OCI-M2 (cell line): Measurements from ENCODE around the gene GTF2H3.
"Not testable (repeated sequence)": the region's sequence is repeated elsewhere in the genome, so short reads cannot be mapped to it uniquely, and the experiment has no call there.

Source experiments
- DNase-seq: peaks from one replicate; lab custom pipeline; 2025; ENCODE audit not compliant: unreplicated experiment; lab: John Stamatoyannopoulos, UW

Gene GTF2H3

DNA sequence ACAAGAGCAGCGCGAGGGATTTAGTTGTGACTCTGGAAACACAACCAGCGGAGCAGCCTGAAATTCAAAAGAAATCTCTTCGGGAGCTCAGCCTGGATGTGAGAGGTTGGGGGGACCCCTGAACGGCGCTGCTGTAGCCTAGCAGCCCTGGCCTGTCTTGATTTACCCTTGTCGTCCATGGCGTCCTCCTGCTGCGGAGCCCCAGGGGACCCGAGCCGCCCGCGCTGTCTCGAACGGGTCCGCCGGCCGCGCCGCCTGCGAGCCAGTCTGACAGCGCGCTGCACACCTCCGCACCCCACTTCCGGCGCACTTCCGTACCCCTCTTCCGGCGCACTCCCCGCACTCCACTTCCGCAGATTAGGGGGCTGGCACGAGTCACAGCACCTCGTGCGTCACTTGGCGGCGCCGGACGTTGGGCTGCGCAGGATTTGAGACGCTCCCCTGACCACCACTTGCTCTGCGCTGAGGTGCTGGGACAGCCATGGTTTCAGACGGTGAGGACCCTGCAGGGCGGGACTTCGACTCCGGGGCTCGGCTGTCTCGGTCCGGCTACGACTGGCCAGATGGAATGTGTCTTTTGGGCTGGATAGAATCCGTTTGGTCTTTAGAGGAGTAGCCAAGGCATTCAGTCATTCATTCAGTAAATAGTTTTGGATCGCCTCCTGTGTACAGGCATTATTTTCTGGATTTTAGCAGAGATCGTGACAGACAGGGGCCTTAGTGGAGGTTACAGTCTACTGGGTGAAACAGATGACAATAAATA is at the start of gene GTF2H3, which contains the start of gene EIF2B1:
GTF2H3 (plus strand) TSS at position 451 of the 763 bp plus-strand sequence; CDS start at position 482, 31 bp downstream.
EIF2B1 (minus strand) TSS at position 308 of the 763 bp plus-strand sequence; CDS start at position 179, 129 bp downstream.
- peak; percentile 70 for DNase-seq

DNA sequence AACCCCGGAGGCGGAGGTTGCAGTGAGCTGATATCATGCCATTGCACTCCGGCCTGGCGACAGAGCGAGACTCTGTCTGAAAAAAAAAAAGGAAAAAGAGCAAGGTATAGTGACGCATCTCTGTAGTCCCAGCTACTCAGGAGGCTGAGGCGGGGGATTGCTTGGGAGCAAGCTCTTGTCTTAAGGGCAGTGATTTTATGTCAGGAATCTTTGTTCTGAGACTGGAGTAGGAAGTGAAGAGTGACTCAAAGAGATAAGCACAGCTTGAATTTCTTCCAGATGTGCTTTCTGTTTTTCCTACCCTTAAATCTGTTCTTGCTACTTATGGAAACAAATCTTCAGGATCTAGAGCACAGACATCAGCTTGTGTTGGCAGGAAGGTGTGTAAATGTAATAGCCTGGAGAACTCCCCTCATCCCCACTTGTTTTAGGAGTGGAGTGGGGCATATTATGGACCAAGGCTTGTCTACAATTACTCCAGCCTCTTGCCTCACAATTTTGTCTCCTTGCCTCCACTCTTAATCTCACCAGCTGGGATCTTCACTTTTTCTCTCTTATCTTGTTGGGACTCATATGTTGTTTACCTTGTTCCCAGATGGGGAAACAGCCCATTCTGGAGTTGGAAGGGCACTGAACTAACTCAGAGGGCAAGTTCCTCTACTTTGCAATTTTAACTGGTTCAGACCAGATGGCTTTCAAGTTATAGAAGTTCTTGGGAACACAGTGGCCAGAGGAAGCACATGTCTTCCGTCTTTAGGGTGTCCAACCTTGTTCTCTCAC is 41.7 kb upstream of the GTF2H3 start:
- DNase-seq, result no peak

DNA sequence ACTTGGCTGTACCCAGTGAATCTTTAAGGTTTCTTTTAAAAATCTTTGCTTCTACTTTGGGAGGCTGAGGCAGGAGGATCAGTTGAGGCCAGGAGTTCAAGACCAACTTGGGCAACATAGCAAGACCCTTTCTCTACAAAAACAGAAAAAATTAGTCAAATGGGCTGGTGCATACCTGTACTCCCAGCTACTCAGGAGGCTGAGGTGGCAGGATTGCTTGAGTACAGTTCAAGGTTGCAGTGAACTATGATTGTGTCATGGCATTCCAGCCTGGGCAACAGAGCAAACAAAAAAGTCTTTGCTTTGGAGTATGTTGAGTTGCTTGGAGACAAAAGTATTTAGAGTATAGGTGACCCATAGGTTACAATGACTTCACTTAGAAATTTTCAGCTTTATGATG is 37.9 kb upstream of the GTF2H3 start:
- DNase-seq, result no peak

DNA sequence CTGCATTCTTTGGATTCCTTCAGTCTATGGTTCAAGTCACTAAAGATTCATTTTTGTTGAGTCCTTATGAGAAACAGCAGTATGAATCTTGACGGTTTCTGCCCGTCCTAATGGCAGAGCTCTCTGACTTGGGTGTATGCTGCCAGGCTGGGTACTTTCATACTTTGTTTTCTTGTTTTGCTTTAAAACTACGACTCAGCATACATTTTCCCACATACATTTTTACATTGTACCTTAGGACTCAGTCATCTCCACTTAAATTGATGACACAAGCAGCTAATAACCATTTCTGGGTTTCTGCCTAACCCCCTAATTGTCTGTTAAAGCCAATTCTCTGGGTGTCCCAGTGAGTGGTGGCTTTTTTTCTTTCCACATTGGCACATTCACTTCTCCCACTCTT is 36.5 kb upstream of the GTF2H3 start:
- DNase-seq, result no peak

DNA sequence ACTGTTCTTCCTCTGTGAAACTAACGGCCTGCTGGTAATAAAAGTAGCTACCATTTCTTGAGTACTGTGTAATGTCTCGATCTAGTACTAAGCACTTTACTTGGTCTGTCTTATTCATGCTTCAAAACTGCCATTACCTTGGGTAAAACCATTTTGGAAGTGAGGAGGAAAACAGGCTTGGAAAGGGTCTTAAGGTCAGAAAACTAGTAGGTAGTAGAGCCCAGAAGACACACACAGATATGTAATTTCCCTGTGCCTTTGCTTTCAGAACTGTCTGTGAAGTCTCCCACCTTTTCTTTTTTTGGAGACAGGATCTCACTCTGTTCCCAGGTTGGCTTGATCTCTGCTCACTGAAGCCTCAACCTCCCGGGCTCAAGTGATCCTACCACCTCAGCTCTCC is 35.1 kb upstream of the GTF2H3 start:
- no peak for DNase-seq

DNA sequence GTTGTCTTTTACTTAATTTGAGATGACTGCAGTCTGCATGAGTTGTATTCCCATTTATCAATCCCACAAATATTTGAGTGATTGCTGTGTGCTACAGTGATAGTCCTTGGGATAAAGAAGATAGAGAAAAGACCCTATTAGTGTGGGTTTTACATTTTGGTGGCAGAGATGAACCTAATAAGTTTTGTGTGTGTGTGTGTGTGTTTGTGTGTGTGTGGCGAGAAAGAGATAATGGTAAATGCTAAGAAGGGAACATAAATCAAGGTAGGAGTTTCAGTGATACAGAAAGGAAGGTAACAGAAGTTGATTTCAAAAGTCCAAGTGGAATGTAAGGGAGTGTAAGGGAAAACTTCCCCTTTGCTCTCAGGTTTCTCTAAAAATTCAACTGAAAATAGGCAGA is 34.3 kb upstream of the GTF2H3 start:
- no peak for DNase-seq

DNA sequence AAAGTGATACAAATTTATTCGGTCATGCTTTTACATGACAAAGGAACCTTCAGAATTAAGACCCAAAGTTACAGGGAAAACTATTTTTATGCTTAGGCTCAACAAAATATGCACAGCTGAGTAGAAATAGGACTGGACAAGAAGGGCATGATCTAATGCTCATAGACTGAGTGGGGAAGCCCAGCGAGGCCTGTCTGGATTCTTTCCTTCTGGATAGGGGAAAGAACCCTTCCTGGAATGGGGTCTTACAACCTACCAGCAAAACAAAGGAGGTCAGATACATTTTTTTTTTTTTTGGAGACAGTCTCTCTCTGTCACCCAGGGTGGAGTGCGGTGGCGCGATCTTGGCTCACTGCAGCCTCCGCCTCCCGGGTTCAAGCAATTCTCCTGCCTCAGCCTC is 33.9 kb upstream of the GTF2H3 start:
- no peak for DNase-seq

DNA sequence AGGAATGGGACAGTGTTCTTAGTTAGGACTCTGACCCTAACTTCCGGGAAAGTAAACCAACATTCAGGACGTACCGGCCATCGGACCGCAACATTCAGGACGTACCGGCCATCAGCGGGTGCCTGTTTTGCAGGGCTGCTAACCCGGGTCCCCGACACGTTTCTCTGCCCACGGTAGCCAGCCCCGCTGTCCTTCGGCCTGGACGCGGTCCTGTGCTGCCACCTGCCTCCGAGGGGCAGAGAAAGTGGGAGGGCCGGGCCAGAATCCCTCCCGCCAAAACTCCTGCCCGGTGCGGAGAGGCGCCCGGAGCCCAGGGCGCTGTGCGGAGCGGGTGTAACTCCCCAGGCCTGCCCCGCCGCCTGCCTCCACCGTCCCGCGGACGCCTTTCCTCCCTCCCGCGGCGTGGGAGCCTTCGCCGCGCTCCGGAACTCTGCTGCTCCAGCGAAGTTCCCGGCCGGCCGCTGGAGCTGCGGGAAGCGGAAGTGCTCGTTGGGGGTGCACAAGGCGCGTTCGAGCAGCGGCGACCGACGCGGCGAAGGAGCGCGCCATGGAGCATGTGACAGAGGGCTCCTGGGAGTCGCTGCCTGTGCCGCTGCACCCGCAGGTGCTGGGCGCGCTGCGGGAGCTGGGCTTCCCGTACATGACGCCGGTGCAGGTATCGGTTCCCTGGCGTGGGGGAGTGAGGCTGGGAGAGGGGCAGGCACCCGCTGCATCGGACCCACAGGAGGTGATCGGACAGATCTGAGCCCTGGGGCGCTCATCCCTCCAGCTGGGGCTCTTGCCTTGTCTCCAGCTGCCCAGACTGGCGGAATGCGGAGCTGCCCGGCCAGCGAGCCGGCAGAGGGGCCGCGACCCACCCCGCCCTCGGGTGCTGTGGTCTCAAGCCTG is 31.8 kb upstream of the GTF2H3 start, which contains the start of gene DDX55:
DDX55 (plus strand) TSS at position 498 of the 888 bp plus-strand sequence; CDS start at position 548, 50 bp downstream.
- DNase-seq, result no peak

DNA sequence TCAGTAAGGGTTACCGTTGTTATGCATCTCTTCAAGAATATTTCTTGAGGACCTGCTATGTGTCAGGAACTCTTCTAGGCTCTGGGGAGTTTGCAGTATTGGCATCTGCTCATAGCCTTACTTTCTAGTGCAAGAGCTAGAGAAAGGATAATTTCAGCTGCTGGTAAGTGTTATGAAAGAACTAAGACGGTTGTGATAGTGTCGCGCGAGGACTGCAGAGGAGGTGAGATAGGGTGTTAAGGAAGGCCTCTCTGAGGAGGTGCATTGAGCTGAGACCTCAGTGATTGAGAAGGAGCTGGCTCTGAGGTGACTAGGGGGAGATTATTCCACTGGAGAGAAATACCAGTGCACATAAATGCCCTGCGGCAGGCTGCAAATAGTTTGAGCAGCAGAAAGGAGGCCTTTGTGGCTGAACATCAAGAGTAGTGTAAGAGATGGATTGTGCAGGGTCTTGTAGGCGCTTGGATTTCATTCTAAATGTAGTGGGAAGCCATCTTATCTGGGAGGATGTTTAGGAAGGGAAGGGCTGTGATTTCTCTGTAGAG is 30.9 kb upstream of the GTF2H3 start:
- no peak for DNase-seq

DNA sequence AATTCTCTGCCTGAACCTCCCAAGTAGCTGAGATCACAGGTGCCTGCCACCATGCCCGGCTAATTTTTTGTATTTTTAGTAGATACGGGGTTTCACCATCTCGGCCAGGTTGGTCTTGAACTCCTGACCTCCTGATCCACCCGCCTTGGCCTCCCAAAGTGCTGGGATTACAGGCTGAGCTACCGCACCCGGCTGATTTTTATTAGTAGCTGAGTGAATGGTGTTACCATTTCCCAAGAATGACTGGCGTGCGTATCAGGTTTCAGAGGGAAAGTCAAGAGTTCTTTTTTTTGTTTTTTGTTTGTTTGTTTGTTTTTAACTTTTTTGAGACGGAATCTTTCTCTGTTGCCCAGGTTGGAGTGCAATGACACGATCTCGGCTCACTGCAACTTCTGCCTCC is 30.1 kb upstream of the GTF2H3 start:
- DNase-seq, result not testable (repeated sequence)

DNA sequence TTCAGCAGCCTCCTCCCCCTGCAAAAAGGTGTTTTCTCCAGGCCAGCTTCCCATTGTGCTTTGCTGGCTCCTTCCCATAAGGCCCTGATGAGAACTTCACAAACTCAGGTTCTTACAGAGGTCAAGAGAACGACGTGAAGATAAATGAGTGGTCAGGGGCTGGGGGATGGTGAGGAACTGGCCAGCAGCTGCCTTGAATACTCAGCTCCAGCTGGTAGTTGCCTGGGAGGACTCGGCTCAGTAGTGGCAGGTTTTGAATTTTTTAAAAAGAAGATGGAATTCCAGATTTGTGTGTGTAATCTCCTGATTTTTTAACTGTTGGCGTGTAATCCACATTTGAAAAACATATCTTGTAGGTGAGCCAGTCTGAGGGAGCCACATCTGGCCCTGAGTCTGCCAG is 25.9 kb upstream of the GTF2H3 start:
- no peak for DNase-seq

DNA sequence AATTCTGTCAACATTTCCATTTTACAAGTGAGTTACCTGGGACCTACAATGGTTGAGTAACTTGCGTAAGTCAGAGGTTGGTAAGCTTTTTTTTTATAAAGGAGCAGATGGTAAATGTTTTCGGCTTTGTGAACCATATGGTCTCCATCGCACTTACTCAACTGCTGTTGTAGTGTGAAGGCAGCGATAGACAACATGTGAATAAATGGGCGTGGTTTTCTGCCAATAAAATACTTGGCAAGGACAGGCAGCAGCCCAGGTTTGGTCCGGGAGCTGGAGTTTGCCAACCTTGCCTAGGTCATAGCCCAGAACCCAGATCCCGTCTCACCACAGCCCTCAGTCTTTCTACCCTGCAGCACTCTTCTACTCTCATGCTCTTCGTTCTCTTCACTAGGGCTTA is 25.4 kb upstream of the GTF2H3 start:
- no peak for DNase-seq

DNA sequence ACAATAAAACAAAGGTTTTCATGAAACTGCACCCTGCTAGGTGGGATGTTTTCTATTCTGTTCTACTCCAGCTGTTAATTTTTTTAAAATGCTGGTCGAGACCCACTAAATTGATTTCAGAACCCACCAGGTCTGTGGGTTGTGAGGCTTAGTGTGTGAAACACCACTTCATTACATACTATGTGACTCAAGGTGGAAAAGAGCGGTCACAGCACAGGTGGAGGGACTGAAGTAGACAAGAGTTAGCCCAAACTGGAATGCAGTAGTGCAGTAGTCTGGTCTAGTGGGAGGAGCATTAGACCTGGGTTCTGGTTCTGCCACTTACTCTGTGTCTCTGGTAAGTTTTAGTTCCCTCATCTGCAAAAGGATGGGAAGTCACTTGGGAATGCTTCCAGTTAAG is 19.5 kb upstream of the GTF2H3 start:
- DNase-seq, result no peak

DNA sequence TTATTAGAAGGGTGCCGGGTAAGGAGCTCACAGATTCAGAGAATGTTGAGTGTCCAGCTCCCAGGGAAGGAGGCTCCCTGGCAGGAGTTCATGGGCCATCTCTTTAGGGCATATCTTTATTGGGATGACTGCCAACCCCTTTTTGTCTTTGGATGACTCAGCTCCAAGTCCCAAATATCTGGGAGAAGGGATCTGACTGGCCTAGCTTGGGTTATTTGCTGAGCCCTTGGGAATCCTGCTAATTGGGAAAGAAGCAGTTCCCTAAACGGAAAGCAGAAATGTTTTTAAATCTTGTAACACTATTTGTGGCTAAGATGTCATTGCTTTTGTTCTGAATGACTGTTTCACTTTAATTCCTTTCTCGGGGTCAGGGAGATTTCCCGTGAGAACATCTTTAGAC is 19.1 kb upstream of the GTF2H3 start:
- DNase-seq, result no peak

DNA sequence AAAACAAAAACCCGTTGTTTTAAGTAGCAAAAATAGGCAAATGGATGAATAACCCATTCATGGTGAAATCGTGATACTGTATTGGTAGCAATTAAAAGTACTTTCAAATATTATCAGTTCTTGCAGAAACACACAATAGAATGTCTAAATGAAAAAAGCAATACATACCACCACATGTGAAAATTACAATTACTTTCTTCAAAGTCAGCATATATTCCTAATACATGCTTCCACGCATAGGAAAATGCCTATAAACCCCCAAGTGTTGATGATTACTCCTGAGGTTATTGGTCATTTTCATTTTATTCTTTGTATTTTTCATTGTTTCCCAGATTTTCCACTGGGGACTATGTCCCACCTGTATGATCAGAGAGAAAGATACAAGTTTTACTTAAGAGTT is 16.5 kb upstream of the GTF2H3 start:
- no peak for DNase-seq

DNA sequence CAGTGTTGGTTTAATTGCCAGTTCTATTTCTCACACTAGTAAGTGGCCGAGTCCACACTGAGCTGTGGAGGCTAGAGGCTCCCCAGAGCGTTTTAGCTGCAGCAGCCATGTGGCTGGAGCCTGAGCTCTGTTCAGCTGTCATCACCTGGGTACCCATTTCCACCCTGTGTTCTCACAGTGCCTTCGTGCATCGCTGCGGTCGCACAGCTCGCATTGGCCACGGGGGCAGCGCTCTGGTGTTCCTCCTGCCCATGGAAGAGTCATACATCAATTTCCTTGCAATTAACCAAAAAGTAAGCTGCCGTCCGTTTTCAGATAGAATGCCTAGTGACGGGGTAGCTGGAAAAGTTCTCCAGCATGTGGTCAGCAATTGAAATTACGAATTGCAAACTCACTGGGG is 16.0 kb upstream of the GTF2H3 start:
- DNase-seq, result no peak

DNA sequence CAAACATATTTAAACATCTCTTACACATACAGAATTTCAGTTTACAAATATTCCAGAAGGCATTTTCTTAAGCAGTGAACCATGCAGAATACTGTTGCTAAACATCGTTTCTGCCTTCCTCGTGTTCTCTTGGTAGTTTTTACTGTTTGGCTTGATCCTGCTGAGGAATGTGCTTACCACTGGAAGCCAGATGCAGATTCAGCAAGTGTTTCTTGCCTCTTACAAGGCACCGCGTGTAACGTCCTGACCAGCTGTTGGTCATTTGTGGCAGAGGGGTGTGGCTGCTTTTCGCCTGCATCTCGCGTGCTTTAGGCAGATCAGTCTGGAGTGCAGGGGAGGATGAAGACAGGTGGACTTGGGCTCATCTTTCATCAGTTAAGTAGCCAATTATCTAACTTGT is 12.5 kb upstream of the GTF2H3 start:
- DNase-seq, result no peak

DNA sequence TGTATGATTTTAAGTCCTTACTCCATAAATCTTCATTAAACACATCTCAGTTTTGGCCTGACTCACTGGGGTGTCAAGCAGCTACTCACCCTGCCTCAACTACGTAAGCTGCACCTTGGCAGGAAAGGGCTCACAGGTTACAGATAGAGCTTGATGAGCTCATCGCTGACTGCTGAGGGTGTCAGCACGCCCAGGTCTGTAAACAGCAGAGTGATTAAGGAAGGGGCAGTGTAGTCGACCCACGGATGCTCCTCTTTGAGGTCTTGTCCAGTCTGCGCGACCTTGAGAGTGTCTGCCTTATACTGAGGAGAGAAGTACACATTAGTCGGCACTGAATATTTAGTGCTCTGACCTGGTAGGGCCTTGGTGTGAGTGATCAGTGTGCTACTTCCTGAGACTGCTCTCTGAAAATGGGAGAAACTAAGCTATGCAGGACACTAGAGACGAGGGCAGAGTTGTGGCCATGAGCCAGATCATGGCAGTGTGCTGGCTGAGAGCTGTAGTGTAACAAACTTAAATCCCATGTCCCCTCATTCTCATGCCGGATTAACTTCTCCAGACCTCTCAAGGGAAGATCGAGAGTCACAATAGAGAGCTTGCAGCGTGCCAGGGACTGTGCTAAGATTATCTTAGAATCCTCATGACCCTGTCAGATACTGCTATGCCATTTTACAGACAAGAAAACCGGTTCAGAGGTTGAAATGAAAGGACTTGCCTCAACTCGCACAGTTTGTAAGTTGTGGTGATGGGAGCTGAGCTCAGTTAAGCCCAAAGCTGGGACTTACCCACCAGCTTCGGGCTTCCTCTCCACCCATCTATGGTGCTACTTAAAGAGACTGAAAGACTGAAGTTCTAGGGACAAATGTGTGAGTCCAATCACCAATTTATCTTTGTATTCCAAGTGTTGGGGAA is 11.8 kb upstream of the GTF2H3 start:
- no peak for DNase-seq

DNA sequence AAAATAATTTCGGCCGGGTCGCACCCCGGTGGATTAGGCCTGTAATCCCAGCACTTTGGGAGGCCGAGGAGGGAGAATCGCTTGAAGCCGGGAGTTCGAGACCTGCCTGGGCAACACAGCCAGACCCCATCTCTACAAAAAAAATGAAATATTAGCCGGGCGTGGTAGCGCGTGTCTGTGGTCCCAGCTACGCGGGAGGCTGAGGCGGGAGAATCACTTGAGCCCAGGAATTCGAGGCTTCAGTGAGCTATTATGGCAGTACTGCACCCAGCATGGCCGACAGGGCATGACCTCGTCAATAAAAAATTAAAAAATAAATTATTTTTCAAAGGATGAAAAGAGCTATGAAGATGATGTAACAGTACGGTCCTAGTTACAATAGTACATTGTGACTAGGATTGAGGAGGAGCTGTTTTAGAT is 523 bp downstream of the GTF2H3 start:
- DNase-seq, result no peak

DNA sequence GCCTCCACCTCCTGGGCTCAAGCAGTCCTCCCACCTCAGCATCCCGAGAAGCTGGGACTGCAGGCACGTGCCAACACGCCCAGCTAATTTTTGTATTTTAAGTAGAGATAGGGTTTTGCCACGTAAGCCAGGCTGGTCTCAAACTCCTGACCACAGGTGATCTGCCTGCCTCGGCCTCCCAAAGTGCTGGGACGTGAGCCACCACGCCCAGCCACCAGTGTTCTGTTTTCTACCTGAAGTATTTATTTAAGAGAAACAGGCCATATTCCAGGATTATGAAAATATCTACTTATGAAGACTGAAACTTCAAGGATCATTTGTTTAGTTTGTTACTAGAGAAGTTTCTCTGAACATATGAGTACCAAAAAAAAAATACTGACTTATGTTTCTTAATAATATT is 10.3 kb downstream of the GTF2H3 start:
- DNase-seq, result no peak
